GM19035 (cell line): ENCODE measurements around the gene DAPK1.

Experiments used
- ATAC-seq: cut with Tn5 transposase; IDR thresholded peaks from one replicate; pipeline ENCODE4 v1.9.1; 2021; ENCODE audit not compliant: unreplicated experiment

DAPK1 gene

DNA sequence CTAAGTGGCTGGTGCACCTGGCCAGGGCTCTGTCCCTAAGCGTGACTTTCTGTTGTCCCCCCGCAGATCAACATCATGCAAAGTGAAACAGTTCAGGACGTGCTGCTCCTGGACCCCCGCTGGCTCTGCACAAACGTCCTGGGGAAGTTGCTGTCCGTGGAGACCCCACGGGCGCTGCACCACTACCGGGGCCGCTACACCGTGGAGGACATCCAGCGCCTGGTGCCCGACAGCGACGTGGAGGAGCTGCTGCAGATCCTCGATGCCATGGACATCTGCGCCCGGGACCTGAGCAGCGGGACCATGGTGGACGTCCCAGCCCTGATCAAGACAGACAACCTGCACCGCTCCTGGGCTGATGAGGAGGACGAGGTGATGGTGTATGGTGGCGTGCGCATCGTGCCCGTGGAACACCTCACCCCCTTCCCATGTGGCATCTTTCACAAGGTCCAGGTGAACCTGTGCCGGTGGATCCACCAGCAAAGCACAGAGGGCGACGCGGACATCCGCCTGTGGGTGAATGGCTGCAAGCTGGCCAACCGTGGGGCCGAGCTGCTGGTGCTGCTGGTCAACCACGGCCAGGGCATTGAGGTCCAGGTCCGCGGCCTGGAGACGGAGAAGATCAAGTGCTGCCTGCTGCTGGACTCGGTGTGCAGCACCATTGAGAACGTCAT is 208.5 kb downstream of the DAPK1 start:
- ATAC-seq = no peak

DNA sequence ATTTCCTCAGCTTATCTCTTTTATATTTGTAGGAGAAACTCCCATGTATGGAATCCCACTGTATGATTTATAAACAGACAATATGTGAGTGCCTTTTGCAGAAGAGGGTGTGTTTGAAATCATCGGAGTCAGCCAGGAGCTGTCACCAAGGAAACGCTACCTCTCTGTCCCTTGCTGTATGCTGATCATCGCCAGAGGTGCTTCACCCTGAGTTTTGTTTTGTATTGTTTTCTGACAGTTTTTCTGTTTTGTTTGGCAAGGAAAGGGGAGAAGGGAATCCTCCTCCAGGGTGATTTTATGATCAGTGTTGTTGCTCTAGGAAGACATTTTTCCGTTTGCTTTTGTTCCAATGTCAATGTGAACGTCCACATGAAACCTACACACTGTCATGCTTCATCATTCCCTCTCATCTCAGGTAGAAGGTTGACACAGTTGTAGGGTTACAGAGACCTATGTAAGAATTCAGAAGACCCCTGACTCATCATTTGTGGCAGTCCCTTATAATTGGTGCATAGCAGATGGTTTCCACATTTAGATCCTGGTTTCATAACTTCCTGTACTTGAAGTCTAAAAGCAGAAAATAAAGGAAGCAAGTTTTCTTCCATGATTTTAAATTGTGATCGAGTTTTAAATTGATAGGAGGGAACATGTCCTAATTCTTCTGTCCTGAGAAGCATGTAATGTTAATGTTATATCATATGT is 210.3 kb downstream of the DAPK1 start:
- ATAC-seq = no peak

DNA sequence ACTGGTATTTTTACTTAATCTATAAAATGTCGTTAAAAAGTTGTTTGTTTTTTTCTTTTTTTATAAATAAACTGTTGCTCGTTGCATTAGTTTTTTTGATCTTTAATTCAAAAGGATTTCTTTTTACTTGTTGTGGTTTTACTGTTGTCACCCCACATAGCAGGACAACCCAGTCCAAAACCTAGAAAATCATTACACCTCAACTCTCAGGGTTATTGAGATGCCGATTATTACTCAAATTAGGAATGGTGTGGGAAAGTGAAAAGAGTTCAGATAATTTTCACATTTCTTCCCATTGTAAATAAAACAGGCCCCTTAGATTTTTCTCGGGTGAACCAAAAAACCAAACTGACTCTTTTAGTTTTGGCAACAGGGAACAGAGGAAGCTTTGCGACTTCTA is 210.9 kb downstream of the DAPK1 start:
- ATAC-seq = no peak

DNA sequence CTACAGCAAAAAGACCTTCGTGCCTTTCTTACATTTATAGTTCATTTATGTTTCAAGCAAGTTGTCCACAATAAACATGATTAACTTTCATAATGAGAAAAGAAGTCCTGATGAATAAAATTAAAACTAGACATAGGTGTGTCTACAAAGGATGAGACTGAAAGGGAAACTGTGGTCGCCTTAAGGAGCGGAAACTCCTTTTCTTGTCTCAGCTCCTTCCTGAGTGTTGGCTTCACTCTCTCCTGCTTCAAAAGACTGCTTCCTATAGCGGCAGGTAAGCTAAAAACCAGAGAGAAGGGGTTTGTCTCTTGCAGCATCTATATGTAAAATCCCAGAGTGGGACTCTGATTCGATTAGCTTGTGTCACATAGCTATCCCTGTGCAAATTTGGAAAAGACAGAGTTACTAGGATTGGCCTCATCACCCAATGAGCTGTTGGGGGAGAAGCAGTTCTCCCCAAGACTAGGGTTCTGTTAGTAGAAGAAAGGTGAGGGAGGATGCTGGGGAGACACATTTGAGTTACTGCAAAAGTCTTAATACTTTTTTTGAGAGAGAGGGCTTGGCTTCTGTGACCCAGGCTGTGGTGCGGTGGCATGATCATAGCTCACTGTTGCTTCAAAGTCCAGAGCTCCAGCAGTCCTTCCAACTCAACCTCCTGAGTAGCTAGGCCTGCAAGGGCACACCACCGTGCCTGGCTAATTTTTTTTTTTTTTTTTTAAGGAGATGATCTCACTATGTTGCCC is 211.5 kb downstream of the DAPK1 start:
- ATAC-seq = no peak

DNA sequence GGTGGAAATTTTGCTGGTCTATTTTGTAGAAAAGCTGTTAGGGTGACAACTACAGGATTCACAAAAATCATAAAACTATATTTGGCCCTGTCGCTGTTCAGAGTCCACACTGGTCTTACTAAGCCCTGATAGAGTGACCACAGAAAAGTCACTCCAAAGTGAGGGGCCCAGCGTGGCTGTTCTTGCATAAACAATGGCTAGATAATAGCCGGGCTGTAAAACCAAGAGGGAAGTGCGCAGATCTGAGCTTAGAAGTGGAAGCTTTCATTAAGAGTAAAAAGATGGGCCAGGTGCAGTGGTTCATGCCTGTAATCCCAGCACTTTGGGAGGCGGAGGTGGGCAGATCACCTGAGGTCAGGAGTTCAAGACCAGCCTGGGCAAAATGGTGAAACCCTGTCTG is 212.8 kb downstream of the DAPK1 start:
- ATAC-seq = no peak

DNA sequence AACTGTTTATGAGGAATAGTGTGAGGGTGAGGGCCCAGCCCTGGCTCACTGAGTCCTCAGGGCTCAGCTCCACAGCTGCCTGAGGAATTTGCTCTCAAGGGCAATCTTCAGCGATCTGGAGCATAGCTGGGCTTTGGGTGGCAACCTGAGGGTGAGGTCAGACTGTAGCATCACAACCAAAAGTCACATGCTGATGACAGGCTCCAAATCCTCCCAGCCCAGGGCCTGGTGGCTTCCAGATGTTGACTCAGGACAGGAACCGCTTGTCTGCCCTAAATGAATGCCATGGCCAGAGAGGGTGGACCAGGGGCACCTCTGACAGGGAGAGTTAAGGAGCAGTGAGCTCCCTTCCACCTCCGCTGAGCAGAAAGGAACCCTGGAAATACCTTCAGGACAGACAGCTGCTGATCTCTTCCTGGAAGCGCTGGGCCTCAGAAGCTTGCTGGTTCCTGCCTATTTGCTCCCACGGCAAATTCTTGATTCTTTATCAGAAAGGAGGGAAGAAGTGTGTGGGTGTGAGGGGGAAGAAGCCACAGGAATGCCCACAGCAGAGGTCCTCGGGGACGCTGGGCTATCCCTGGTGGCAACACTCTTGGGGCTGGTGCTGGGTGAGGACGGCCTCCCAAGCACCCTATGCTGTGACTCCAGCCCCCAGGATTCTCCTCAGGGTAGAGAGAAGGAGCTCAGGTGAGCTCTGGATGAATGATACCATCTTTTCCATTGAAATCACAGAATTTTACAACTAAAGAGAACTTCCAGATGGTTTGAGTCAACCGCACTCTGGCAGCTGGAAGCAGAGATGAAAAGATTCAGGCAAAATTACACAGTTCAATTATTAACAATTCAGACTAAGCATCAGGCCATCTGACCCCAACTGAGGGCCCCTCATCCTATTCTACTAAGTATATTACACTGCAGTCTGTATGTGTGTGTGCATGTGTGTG is 214.5 kb downstream of the DAPK1 start:
- no peak for ATAC-seq

DNA sequence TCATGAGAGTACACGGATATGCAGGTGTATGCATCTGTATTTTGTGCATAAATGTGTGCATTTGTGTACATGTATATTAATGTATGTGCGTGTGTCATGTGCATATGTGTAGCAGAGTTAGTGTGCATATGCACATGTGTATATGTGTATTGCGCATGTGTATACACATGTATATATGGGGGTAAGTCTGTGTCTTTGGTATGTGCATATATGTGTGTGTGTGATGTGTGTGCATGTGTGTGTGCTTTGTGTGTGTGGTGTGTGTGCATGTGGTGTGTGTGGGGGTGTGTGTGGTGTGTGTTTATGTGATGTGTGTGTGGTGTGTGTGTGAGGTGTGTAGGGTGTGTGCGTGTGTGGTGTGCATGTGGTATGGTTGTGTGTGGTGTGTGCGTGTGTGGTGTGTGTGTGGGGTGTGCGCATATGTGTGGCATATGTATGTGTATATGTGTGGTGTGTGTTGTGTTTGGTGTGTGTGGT is 215.2 kb downstream of the DAPK1 start:
- no peak for ATAC-seq

DNA sequence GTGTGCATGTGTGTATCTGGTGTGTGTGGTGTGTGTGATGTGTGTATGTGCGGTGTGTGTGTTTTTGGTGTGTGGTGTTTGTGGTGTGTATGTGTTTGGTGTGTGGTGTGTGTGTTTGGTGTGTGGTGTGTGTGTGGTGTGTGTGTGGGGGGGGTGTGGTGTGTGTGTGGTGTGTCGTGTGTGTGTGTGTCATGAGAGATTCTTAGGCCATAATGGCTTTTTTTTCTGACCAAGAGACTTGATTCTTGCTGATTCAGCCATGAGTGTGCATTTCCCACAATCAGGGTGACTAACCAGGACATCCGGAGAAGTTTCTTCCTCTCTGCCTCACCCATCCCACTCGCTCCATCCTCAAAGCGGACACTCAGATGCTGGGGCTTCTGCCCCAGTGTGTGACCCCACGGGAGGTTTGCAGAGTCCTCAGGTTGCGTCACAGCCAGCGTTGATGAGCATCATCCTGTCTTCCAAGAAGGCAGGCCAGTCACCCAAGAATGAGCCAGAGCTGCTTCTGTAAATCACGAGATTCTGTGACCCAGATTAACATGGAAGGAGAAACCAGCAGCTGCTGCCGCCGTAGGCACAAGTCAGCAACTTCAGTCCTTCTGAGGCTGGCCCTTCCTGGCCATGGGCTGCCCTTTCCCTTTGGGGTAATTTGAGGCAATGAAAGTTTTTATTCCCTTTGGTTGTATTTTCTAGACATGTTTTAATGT is 215.8 kb downstream of the DAPK1 start:
- ATAC-seq = no peak

DNA sequence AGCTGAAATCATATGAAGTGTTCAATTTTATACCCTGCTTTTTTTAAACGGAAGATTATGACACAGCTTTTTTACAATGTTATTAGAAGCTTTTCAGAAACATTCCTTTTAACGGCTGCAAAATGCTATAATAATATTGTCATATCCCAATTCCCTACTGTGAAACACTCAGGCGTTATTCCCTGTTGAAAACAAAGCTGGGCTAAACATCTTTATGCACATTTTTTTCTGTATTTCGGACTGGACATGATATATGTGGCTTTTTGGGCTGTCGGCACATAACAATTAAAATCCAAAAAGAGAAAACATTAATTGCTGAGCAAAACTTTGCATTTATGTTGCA is 216.3 kb downstream of the DAPK1 start:
- no peak for ATAC-seq

DNA sequence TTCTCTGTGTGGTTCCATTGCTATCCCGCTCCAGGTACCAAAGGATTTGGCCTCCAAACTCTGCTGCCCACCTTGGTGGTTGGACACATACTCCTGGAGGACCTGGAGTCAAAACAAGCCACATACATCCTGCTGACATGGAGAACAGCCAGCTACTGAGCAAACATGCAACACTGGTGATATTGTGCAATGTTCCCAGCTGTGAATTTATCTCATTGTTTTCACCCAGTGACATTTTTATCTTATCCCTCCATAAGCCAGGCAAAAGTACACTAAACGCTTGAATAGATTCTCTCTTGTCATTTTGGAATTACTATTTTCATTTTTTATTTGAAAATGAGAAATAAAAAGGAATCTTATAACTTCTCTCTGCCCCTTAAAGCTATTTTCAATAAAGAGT is 217.2 kb downstream of the DAPK1 start:
- ATAC-seq = no peak

DNA sequence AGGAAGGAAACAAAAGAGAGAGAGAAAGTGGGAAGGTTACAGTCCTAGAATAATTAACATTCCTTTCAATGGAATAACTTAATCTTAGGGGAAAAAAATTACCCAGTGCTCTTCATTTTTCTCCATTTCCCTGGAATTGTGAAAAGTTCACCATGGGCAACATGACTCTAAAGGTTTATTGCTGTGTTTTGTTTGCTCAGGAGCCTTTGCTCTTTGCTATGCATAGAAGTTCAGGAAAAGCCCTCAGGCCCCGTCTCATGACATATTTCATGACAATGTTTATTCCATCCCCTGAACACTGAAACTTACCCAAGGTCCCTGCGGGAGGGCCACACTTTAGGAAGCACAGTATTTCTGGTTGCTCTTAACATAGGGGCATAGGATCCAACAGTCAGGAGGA is 218.5 kb downstream of the DAPK1 start:
- no peak for ATAC-seq

DNA sequence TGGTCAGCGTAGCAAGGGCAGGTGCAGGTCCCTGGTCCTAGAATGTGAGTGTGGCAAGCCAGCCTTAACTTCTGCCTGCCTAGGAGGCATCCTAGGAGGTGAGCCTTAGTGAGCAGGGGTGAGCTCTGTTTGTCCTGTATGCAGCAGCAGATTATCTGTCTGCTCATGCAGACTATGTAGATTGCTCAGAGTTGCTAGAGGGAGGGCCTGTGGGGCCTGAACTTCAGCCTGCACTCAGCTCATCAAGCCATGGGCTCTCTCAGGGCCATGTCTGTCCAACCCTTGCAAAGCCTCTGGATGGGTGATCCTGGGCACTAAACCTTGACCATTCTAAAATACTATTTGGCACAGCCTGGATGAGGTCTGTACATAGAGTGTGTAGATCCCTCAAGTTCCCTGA is 219.8 kb downstream of the DAPK1 start:
- ATAC-seq = no peak

DNA sequence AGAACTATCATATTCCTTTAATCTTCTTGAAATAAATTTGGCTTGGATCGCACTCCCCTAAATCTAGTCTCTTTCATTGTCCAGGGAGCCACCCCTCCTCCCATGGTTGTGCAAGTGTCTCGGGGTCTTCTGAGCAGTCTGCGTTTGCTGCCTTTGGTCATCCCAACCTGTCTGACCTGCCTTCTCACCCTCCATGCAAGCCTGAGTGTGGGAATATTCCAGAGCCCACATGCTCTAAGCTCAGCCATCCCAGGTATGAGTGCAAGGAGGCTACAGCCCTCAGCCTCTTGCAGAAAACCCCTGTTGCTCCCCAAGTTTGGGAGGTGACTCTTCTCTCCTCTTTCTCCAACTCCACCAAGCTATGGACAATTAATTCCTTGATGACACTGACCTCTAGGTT is 220.6 kb downstream of the DAPK1 start:
- ATAC-seq = no peak

DNA sequence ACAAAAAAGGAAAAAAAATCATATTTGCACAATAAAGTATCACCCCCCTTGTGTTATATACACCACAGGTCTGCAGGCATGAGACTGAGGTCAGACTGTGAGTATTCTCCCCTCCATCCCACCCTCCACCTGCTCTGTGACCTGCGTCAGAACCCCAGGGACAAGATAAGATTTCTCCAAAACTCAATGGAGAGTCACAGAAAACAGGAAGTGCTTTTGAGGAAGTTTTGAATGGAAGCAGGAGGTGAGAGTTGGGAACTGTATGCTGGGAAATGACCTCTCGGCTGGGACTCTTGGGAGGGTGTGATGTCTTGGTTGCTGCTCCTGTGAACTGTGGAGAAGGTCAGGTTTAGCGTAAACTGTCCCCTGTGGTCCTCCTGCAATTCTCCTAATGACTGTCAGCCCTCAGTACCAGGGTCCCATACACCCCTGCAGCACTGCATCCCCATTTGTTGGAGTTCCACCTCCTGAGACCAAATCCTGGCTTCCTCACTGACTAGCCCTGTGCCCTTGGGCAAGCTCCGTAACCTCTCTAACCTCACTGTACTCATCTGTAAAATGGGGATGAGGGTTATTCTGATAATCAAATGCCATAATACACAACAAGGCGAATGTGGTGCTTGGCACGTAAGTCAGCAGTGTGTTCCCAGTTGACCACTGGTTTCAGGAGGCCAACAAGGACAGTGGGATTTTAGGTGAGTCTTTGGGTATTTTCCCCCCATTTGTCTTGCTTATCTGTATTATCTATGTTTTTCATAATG is 221.4 kb downstream of the DAPK1 start:
- ATAC-seq = no peak

DNA sequence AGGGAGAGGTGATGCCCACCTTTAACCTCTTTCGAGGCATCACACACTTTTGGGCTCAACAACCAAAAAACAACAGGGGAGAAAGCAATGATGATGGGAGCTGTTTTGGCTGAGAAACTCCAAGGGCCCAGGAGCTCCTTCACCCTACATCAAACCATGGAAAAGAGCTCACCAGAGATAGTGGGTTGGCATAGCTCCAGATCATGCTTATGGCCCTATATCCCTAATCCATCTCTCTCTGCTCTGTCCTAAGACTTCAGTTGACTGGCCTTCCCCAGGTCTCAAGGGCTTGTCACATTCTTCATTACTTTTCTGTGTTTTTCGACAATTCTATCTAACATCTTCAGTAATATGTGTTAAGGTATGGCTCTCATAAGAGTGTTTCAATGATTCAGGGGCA is 222.5 kb downstream of the DAPK1 start:
- no peak for ATAC-seq

DNA sequence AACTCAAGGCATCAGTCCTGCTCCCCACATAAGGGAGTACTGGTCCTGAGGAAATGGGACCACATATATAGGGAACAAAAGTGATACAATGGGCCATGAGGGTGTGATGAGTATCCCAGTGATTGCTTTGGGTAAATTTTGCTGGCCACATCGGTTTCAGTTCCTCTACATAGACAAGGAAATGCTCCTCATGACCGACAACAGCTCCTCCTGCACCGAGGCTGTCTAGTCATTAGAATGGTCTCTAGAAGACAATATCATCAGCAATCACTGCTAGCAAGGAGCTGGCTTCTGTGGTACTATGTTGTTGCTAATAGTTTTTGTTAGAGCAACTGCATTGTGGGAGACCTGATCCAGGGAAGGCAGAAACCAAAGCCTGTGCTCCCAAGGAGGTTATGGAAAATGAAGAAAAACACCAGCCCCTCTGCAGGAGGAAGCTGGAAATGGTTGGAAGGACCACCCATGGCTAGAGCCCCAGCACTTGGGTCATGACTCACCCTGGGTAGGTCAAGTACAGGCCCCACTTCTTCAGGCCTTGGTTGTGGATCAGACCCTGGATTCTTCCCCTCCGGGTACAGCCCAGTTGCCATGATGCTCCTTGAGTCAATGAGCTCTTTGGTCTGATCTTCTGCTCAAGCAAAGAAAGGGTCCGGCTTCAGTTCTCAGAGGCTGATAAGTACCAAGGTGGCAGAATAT is 224.9 kb downstream of the DAPK1 start:
- no peak for ATAC-seq

DNA sequence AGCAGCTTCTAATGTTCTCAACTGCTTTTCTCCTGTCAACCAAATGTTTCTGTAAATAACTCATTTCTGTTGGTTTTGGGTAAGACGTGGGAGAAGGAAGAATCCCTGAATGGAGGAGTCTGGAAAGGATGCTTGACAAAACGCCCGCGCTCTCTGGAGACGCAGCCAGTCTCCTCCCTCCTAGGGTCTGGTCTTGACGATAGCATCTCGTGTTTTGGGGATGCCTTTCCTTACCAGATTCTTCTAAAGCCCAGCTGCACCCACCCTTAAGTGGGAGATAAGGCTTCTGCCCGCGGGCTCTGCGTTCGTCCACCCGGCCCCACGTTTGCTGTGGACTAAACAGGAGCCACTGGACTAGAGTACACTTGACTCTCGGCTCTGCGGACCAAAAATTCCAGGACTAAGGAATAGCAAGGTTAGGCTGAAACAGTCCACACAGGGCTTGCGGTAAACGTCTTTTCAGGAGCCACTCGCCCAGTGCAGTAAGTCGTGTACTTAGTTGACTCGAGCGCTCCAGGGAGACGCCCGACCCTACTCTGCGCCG is 227.8 kb downstream of the DAPK1 start:
- no peak for ATAC-seq

DNA sequence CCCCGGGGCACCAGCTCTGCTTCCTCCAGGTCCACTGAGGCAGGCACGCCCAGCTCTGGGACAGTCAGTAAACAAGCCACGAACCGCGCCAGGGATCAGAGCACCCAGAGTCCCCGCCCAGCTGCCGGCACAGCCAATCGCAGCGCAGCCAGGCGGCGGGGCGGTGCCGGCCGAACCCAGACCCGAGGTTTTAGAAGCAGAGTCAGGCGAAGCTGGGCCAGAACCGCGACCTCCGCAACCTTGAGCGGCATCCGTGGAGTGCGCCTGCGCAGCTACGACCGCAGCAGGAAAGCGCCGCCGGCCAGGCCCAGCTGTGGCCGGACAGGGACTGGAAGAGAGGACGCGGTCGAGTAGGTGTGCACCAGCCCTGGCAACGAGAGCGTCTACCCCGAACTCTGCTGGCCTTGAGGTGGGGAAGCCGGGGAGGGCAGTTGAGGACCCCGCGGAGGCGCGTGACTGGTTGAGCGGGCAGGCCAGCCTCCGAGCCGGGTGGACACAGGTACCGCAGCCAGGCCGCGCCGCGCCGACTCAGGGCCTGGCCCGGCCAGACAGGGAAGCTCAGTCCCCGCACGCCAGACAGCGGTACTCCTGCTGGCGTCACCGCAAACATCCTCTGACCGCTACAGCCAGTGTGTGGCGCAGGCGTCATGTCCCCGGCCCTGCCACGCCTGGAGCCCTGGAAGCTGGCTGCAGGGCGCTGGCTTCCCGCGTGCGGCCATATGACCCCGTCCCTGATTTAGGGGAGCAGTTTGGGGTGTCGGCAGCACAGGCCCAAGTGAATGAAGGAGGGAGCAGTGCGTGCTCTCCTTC is 228.4 kb downstream of the DAPK1 start, which contains the start of gene CTSL:
TSS of gene CTSL (plus strand) at position 220 of the 810 bp plus-strand sequence. CDS start 1,485 bp downstream, outside the sequence.
- ATAC-seq = no peak
